NB4 (cell line): Measurements from ENCODE around the gene TRIM5.
A peak's percentile ranks its signal among the peaks of the same experiment; 100 is the strongest.
"Not testable (repeated sequence)": the region's sequence is repeated elsewhere in the genome, so short reads cannot be mapped to it uniquely, and the experiment has no call there.

Experiments
- DNase-seq: peaks from one replicate; pipeline ENCODE4 v3.0.0; 2010; ENCODE audit warnings: low read depth
- H3K4me3 ChIP-seq: one replicate; pipeline ENCODE4 v1.5.1; 2011; ENCODE audit warnings: mild to moderate bottlenecking, low read depth, low read length, moderate library complexity
- MYC ChIP-seq: IDR thresholded peaks from 2 replicates; pipeline ENCODE4 v1.6.1; 2011; ENCODE audit warnings: low read depth, low read length
- POLR2A ChIP-seq: IDR thresholded peaks from 2 replicates; pipeline ENCODE4 v1.6.1; 2011; ENCODE audit warnings: mild to moderate bottlenecking; ENCODE audit not compliant: insufficient read length; ENCODE audit errors: extremely low read depth
- TF ChIP-seq, protein P1 (sequence below): IDR thresholded peaks from one replicate; pipeline ENCODE4 v1.5.1; 2012; ENCODE audit warnings: low read depth, low read length
- TF ChIP-seq, protein P2 (sequence below): IDR thresholded peaks from 2 replicates; pipeline ENCODE4 v1.6.1; 2011; ENCODE audit warnings: low read depth, low read length

TRIM5 gene, protein sequence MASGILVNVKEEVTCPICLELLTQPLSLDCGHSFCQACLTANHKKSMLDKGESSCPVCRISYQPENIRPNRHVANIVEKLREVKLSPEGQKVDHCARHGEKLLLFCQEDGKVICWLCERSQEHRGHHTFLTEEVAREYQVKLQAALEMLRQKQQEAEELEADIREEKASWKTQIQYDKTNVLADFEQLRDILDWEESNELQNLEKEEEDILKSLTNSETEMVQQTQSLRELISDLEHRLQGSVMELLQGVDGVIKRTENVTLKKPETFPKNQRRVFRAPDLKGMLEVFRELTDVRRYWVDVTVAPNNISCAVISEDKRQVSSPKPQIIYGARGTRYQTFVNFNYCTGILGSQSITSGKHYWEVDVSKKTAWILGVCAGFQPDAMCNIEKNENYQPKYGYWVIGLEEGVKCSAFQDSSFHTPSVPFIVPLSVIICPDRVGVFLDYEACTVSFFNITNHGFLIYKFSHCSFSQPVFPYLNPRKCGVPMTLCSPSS

DNA sequence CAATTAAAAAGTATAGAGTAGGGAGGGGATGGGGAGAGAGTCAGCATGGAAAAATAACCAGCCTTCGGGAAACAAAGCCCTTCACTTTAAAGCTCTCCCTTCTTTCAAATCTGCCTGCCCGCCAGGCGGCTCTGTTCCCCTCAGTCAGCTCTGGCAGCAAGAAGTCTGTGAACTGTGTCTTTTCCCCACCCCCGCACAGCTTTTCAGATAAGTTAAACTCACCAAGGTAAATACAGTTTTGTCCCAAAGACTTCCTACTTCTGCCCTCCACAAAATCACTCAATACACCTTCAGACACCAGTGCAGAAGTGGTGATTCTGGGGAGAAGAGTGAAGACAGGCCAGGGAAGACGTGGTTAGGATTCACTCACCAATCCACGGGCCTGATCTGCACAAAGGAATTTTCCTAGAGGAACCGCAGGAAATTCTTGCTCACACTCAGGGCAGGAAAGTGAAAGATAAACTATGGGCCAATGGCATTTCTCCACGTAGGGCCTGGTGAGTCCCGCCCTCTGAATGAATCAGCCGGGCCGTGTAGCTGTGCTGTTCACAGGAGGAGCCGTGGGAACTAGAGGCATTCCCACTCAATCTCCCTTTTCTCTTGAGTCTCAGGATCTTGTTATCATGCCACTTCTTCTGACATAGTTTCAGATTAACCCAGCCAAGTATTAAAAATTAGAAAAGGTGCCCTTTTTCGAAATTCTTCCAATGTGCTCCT, at the start of gene TRIM5:
Gene TRIM5, minus strand, starts transcription at position 429 of the 717 bp plus-strand sequence. CDS start 4,897 bp downstream, outside the sequence.
- peak; percentile 85 for DNase-seq
- H3K4me3 ChIP-seq: peak within 1 kb of the TSS; percentile 77
- TF ChIP-seq, protein P1, sequence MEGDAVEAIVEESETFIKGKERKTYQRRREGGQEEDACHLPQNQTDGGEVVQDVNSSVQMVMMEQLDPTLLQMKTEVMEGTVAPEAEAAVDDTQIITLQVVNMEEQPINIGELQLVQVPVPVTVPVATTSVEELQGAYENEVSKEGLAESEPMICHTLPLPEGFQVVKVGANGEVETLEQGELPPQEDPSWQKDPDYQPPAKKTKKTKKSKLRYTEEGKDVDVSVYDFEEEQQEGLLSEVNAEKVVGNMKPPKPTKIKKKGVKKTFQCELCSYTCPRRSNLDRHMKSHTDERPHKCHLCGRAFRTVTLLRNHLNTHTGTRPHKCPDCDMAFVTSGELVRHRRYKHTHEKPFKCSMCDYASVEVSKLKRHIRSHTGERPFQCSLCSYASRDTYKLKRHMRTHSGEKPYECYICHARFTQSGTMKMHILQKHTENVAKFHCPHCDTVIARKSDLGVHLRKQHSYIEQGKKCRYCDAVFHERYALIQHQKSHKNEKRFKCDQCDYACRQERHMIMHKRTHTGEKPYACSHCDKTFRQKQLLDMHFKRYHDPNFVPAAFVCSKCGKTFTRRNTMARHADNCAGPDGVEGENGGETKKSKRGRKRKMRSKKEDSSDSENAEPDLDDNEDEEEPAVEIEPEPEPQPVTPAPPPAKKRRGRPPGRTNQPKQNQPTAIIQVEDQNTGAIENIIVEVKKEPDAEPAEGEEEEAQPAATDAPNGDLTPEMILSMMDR: peak; percentile 51
- TF ChIP-seq, protein P2, sequence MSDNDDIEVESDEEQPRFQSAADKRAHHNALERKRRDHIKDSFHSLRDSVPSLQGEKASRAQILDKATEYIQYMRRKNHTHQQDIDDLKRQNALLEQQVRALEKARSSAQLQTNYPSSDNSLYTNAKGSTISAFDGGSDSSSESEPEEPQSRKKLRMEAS: 0 out of 2 replicates have a peak, but pooled peaks have one; percentile 38
- no peak for TF ChIP-seq MYC
- TF ChIP-seq POLR2A: peak; percentile 36

DNA sequence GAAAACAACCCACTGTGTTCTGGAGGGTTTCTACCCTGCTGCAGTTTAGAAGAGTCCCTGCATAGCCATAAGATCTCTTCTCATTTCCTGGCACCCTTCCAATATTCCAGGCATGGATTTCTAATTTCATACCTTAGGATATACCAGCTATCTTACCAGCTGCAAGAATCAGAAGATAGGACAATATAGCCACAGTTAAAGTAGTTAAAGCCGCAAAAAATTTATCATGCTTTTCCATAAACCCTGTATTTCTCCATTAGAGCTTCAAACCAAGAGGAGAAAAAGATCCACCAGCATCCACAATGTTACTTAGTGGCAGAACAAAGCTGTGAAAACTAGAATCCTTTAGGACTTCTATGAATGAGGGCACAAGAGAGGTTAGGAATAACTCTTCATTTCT, 42.8 kb upstream of the TRIM5 start:
- no peak overlapping the region for H3K4me3 ChIP-seq
- DNase-seq: no peak
- TF ChIP-seq MYC: no peak
- TF ChIP-seq, protein P2: no peak

DNA sequence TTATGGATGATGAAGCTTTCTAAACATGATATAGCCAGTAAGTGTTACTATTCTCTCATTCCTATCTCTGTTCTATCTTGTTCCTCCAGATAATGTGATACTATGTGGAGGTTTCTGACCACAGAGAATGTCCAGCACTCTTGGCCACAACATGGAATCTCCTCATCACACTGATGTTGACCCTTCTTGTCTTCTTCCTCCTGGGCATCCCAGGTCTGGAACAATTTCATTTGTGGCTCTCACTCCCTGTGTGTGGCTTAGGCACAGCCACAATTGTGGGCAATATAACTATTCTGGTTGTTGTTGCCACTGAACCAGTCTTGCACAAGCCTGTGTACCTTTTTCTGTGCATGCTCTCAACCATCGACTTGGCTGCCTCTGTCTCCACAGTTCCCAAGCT, 41.5 kb upstream of the TRIM5 start:
- no peak overlapping the region for H3K4me3 ChIP-seq
- no peak for DNase-seq
- TF ChIP-seq, protein P1: no peak
- TF ChIP-seq POLR2A: no peak
- no peak for TF ChIP-seq MYC
- TF ChIP-seq, protein P2: no peak

DNA sequence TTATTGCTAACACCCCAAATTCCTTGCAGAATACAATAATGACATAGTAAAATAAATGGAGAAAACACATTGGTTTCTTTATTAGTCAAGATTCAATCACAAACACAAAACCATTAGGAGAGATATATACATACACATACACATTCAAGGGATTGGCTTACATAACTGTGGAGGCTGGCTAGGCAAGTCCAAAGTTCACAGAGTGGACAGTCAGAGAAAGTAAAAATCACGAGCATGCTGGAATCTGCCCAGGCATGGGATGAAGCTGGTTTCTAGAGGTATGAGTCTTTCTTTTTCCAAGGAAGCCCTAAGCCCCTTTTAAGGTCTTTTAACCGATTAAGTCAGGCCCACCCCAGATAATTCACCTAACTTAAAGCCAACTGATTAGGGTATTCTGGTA, 37.7 kb upstream of the TRIM5 start:
- DNase-seq: no peak
- H3K4me3 ChIP-seq: no peak overlapping the region
- TF ChIP-seq, protein P1: no peak
- TF ChIP-seq MYC (no peak), POLR2A (no peak)
- TF ChIP-seq, protein P2: no peak

DNA sequence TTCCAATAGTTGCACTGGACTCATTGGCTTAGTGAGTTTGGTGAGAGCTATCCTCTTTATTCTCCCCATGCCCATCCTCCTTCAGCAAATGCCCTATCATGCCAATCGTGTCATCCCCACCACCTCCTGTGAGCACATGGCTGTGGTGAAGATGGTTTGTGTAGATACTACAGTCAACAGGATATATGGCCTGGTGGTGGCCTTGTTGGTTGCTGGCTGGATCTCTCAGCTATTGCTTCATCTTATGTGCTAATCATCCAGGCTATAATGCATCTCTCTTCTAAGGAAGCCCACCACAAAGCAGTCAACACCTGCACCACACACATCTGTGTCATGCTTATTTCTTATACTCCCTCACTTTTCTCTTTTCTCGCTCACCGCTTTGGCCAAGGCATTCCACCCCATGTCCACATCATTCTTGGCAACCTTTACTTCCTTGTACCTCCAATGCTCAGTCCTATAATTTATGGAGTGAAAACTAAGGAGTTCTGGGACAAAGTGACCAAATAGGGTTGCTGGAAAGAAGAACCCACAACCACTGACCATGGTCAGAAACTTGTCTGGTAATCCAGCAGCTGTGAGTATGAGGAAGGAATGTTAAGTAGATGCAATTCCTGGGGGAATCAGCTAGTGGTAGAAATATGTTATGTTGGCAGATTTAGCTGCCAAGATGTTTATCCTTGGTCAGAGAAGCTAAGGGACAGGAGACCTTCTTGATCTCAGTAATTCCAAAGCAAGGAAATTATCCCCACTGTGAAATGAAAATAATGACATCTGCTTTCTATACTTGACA, 35.0 kb upstream of the TRIM5 start:
- TF ChIP-seq, protein P2: no peak
- TF ChIP-seq, protein P1: no peak
- TF ChIP-seq POLR2A (no peak), MYC (no peak)
- H3K4me3 ChIP-seq: no peak overlapping the region
- peak; percentile 20 for DNase-seq

DNA sequence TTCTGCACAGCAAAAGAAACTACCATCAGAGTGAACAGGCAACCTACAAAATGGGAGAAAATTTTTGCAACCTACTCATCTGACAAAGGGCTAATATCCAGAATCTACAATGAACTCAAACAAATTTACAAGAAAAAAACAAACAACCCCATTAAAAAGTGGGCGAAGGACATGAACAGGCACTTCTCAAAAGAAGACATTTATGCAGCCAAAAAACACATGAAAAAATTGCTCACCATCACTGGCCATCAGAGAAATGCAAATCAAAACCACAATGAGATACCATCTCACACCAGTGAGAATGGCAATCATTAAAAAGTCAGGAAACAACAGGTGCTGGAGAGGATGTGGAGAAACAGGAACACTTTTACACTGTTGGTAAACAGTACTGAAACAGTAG, 31.6 kb upstream of the TRIM5 start:
- not testable (repeated sequence) for DNase-seq, H3K4me3 ChIP-seq
